G401 (cell line): ENCODE measurements around the gene RHBDF2. TPM values are rescaled to one million over a fixed set of nuclear protein-coding genes. Genes with fewer than 3 reads are reported as not detected.

ENCODE experiments used
- DNase-seq: peaks from one replicate; pipeline ENCODE4 v3.0.0-alpha.2; 2015; ENCODE audit warnings: low spot score
- in situ Hi-C: cut with HindIII; loops from 2 replicates; pipeline ENCODE4 v1.10.0; 2016; ENCODE audit warnings: low sequenced_read_pairs, mixed read lengths
- total RNA-seq: library from RNA; depleted of rRNA; stranded (reverse); fragments of >200 nt; shearing (Covaris generic); gene quantifications from 2 replicates; pipeline ENCODE4 v1.2.3, GENCODE V29; 2014

RHBDF2 gene
- total RNA-seq, 1 experiment from 2014 or later = 4.1 TPM

GRCh38 chr17:76506408-76507345, 5.5 kb upstream of the RHBDF2 start:
- in situ Hi-C loops = no loop called here
- peak; percentile 80 for DNase-seq

- DNase-seq = no peak
- in situ Hi-C loops = no loop called here
Measured at GRCh38 chr17:76504117-76504516, 2.9 kb upstream of the RHBDF2 start.

DNA sequence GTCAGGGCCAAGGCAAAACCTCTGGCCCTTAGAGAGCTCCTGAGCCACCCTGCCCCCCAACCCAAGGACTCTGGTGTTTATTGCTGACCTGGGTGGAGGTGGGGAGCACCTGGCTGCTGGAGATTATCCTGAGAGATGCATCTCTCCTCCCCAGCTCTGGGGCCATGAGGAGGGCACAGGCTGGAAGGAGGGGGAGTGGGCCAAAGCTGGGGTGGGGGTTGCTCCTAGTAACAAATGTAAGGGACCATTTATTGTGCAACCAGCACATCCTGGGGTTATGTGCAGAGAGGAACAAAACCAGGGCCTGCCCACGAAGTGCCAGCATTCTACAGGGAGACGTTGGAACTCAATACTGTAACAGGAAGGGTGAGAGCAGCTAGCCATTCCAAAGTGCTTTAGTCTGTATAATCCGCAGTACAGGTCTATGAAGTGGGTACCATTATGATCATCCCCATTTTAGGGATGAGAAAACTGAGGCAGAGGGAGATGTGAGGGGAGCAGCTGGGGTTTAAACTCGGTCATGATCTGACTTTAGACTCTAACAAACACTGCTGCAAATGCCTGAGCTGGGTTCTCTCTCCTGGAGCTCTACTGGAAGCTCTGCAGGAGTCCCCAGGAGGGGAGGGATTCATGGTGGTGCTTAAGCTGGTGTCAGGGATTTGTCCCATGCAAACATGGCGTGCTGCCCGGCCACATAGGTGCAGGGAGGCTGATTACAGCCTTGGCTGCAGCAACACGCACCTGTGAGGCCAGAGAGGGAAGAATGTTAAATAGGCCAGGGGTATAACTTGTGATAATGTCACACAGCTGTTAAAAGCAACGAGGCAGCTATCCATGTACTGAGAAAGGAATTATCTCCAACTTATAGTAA, 1.4 kb upstream of the RHBDF2 start:
- DNase-seq = no peak
- in situ Hi-C loops = no loop called here

DNA sequence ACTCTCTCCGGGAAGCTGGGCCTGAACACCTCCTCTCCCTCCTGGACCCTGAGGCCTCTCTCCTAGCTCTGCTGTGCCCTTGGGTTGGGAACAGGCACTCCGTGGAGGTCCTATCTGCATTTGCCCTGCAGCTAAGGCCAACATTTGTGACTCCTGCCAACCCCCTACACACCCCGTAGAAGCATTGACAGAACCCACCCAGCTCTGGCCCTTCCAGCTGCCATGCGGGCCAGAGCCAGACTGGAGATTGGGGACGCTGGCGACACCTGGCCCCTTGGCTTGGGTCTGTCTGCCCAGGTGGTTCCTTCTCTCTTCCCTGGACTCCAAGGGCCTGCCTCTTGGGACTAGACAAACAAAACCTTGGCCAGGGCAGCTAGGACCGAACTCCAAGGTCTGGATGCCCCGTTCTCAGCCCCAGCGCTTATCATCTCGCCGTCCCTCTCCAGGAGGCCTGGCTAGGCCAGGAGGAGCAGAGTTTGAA, 644 bp upstream of the RHBDF2 start:
- DNase-seq = no peak
- in situ Hi-C loops = no loop called here

DNA sequence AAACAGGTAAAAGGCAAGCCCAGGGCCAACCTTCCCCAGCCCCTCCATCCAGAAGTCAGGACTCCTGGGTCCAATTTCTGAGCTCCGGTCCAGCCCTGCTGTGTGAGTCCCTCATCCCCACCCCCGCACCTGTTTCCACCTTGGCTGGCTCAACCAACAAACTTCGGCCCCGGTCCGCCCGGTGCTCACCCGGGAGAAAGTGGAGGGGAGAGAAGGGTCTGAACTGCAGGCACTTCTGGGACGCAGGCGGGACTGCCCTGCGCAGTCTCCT, 541 bp downstream of the RHBDF2 start:
- DNase-seq = no peak
- in situ Hi-C loops = no loop called here

DNA sequence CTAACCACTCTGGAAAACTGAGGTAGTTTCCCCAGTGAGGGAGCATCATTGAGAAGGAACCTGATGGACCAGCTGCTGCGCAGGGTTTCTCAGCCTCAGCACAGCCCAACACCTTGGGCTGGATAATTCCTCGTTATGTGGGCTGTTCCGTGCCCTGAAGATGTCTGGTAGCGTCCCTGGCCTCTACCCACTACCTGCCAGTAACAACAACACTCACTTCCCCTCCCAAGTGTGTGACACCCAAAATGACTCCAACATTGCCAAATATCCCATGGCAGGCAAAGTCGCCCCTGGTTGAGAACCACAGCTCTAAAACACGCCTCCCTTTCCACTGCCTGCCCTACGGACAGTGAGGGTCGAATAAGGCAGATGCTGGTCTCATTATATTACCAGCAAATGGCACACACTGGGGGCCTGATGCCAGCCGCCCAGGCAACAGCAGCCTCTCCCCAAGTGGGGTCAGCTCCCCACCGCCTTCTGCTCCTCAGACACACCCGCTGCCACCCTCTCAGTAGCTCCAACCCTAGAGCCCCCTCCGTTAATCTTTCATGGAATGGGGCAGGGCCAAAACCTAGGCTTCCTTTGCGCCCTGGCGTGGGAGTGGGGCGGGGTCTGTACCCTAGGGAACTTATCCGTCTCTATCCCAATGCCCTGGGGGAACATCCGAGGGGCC, 1.0 kb downstream of the RHBDF2 start:
- no peak for DNase-seq
- in situ Hi-C loops = no loop called here

- DNase-seq = no peak
- in situ Hi-C loops = no loop called here
Measured at GRCh38 chr17:76499267-76499667, 2.0 kb downstream of the RHBDF2 start.

- in situ Hi-C loops = no loop called here
- DNase-seq = no peak
Measured at GRCh38 chr17:76498876-76499251, 2.4 kb downstream of the RHBDF2 start.

- in situ Hi-C loops = no loop called here
- DNase-seq = no peak
Measured at GRCh38 chr17:76497979-76498875, 3.0 kb downstream of the RHBDF2 start.

DNA sequence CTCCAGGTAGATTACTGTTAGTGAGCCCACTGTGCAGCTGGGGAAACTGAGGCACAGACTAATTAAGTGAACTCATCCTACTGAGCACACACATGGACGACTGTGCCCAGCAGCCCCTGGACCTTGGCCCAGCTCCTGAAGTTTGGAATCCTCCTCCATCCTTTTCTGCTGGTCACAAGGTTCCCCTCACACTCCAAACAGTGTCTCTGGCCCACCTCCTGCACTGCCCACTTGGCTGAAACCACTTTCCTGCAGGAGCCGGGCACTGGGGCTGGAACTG, 3.6 kb downstream of the RHBDF2 start:
- no peak for DNase-seq
- in situ Hi-C loops = no loop called here

GRCh38 chr17:76496464-76496863, 4.8 kb downstream of the RHBDF2 start:
- DNase-seq = no peak
- in situ Hi-C loops = no loop called here

- no peak for DNase-seq
- in situ Hi-C loops = no loop called here
Measured at GRCh38 chr17:76495663-76496400, 5.4 kb downstream of the RHBDF2 start.

GRCh38 chr17:76493505-76494167, 7.6 kb downstream of the RHBDF2 start:
- in situ Hi-C loops = no loop called here

GRCh38 chr17:76492989-76493501, 8.2 kb downstream of the RHBDF2 start:
- in situ Hi-C loops = no loop called here
- DNase-seq = no peak

More at GRCh38 chr17:76493505-76494167, 7.6 kb downstream of the RHBDF2 start:
- no peak for DNase-seq

DNA sequence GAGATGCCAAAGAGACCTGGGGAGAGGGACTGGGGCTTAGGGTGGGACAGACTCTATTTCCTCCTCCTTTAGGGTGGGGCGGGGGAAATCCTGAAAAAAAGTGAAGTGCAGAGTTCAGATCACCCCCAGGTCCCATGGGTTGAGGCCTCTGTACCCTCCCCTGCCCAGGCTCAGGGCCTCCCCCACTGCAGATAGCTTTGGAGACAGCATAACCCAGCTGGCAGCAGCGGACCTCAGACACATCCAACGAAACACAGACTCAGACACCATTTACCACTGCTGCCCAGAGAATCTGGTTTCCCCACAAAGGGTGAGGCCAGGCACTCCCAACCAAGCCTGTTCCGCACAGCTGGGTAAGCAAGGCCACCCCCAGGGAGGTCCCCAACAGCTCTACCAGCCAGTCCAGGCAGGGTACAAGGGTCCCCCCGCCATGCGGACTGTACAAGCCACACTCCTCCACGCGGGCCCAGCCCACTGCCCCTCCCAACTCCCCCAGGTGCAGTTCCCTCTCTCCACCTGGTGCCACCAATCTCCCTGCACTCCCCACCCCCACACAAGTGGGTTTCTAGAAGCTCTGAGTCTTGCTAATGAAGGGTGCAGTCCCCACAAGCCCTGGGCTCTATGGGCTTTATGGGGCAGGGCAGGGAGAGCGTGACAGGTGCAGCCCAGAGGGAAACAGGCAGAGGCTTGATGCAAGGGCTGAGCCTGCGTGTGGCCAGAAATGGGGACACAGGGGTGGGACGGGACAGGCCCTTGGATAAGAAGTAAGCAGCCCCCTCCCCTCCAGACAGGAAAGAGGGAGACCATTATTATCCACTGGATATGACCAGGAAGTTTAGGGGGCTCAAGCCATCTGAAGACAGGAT, 8.9 kb downstream of the RHBDF2 start:
- in situ Hi-C loops = no loop called here
- no peak for DNase-seq

DNA sequence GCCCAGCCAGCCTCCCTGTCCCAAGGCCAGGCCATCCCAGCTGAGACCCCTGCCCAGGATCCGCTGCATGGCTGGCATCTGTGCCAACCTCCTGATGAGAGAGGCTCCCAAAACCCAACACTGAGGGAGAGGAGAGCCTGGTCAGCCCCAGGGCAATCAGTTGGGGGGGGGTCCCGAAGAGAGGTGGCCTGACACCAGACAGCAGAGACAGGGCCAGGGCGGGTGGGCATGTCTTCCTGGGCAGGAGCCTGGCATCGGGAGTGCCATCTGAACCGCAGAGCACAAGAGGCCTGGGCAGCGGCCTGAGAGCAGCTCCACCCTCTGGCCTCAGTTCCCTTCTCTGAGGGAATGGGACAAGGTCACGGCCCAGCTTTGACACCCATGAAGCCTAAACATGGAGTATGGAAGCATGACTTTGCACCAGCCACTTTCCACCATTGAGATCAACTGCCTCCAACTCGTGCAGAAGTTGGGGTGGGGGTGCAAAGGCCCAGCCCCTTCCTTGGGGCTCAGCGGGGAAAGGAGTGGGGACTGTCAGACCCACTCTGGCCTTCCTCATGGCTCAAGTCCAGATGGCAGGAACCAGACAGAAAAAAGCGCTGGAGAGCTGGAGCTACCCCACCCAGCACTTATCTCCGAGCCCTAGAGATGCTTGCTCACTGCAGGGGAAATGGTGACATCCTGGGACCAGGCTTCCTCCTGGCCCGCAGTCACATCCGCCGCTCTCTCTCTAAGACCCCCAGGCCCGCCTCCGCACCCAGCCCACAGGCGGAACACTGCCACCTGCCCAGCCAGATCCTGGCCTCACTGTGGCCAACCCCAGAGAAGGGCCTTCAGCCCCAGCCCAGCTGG, 9.7 kb downstream of the RHBDF2 start:
- in situ Hi-C loops = no loop called here
- no peak for DNase-seq
